GM19351 (cell line): ENCODE measurements around the gene XPR1.

Experiments used
- ATAC-seq: cut with Tn5 transposase; IDR thresholded peaks from one replicate; pipeline ENCODE4 v1.9.1; 2021; ENCODE audit warnings: mild to moderate bottlenecking, moderate library complexity; ENCODE audit not compliant: unreplicated experiment

Gene XPR1

DNA sequence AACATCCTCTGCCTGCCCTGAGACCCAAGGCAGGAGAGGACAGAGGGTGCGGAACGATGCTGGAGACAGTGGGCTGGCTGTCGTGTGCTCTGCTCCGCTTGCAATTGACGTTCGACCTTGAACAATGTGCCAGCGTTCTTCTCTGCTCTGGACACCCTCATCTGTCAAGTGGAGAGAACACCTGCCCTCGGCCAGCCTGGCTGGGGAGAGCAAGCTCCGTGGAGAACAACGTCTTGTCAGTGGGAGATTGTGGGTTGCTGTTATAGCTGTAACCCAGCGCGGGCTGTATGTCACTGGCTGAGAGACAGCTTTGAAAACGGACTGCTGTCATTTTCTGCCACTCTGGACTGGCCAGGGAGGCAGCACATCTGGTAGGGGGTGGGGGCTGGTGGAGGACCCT is 295.5 kb downstream of the XPR1 start:
- ATAC-seq = no peak

GRCh38 chr1:180927841-180928240 is 296.0 kb downstream of the XPR1 start:
- no peak for ATAC-seq

GRCh38 chr1:180928331-180929230 is 296.8 kb downstream of the XPR1 start:
- no peak for ATAC-seq

DNA sequence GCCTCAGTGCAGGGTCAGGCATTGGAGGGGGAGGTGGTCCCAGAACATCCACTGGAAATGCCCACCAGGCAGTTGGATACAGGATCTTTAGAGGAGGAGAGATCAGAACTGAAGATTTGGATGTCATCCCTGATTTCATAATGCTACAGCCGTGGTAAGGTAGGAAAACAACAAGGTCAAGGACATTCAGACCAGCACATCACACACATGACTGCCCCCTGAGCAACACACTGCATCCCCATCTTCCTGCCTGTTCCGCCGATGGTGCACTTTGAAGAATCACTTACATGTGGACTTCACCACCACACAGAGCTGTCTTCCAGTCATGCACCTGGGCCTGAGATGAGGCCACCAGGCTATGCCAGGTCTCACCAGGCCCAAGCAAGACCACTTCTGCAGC is 297.6 kb downstream of the XPR1 start:
- no peak for ATAC-seq

GRCh38 chr1:180930687-180931086 is 298.9 kb downstream of the XPR1 start:
- ATAC-seq = no peak

GRCh38 chr1:180931529-180931928 is 299.7 kb downstream of the XPR1 start:
- no peak for ATAC-seq

DNA sequence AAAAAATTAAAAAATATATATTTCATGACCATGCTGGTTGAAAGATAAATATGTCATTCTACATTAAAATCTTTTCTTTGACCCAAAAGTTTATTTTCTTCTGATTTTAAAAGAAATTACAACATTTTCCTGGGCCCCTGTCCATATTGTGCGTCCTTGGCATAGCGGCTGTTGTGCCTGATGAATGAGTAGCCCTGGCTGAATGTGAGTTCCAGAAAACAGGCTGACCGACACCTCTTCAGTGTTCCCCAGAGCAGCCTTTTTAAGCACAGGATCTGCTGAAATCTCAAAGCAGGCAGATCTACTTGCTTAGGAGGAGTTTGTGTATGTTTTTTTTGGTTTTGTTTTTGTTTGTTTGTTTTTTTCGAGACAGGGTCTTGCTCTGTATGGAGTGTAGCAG is 300.6 kb downstream of the XPR1 start:
- no peak for ATAC-seq

DNA sequence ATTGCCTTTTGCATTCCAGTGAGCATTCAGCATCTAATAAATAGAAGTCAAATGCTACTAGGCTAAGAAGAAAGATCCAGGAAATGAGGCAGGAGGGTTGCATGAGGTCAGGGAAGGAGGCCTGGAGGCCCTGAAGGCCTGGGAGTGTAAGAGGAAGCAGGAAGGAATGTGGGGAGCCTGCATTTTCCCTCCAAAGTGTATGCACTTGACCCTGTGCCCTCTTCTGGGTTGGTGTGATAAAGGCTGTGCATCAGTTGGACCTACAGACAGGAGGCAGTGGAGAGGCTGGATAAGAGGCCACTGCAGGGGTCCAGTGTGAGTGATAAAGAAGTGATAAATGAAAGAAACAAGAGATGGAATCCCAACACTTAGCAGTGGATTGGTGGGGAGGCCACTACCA is 301.3 kb downstream of the XPR1 start:
- ATAC-seq = no peak

GRCh38 chr1:180934563-180934962 is 302.7 kb downstream of the XPR1 start:
- ATAC-seq = no peak

GRCh38 chr1:180935326-180936109 is 303.7 kb downstream of the XPR1 start:
- peak; percentile 55 for ATAC-seq

- no peak for ATAC-seq
Observed at GRCh38 chr1:180936110-180937011, 304.5 kb downstream of the XPR1 start.

DNA sequence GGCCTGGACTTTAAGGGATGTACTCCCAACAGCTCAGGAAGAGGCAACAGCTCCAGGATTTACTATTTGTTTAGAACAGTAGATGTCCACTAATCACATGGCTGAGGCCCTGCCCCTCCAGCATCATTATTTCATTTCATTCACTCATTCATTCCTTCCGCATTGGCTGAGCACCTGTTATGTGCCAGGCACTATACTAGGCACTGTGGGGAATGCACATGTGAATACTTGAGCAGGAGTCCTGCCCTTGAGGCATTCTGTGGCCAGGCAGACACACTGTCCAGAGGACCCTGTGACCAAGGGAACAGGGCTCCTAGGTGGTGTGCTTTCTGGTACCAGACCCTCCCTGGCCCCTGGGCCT is 305.2 kb downstream of the XPR1 start:
- ATAC-seq = no peak

DNA sequence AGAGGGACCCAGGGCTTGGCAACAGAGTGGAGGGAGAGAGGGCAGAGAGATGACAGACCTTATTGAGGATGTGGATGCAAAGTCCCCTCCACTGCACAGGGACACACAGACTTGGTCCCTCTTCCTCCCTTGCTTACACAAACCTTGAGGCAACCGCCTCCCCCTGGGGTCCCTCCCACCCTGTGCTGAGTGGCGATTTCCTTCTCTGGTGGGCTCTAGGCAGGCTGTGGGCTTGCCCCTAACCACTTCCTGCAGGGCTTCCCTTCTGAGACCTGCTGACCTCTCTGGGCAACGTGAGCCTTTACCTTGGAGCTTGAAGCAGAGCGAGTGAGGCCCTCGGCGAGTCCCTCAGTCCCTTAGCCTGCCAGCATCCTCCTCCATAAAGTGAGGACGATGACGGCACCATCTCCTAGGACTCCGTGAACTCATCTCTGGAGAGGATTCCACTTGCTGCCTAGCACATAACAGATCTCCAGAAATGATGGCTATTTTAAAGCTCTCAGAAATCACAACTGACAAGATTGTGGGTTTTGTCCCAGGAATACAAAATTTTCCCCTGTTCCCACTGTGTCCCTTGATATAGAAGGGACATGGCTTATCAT is 305.9 kb downstream of the XPR1 start:
- no peak for ATAC-seq

DNA sequence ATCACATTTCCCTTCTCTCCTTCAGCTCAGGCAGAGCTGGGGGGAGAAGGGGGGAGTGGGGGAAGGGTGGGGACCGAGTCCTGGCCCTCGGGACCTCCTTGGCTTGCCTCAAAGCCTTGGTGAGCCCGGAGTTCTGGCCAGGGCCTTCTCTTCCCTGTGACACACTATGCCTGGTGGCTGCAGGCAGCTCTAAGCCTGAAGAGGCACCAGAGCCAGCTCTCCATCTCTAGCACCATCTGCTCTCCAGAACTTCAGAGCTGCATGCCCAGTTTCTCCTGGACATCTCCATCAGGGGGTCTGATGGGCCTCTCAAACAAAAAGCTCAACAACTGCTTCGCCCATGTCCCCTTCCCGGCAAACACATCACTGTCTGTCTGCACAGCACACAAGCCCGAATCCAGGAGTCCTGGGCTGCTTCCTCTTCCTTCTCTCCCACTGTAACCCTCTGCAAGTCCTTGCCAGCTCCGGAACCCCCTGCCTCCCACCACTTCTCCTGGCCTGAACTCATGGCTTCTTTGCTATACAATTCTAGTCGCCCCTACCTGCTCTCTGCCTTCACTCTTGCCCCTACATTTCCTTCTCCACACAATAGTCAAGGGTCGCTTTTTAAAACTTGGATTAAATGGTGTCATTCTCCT is 307.4 kb downstream of the XPR1 start:
- ATAC-seq = no peak

DNA sequence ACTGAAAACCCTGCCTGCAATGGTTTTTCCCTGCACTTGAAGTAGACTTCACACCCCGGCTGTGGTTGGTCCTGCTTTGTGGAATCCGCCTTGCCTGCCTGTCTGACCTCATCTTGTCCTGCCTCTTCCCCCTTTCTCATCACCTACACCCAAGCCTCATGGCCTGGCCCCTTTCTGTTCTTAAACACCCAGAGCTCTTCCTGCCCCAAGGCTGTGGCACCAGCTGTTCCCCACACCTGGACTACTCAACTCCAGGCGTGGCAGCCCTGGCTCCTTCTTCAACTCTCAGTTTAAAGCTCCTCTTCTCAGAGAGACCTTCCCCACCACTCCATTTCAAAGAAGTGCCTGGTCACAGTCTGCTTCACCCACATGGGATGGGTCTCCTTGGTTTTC is 307.9 kb downstream of the XPR1 start:
- no peak for ATAC-seq
